ENCODE results near the gene ME3.
"Not testable (repeated sequence)": the region's sequence is repeated elsewhere in the genome, so short reads cannot be mapped to it uniquely, and the experiment has no call there.

The ME3 gene

GRCh38 chr11:86418917-86419316, 253.5 kb downstream of the ME3 start:
- DNase-seq = peak in 1 of 5 donors; percentile 40

GRCh38 chr11:86418513-86418912, 253.9 kb downstream of the ME3 start:
- DNase-seq = no peak

GRCh38 chr11:86418106-86418505, 254.3 kb downstream of the ME3 start:
- DNase-seq = no peak

- DNase-seq = not testable (repeated sequence)
Measured at GRCh38 chr11:86416951-86417350, 255.5 kb downstream of the ME3 start.

GRCh38 chr11:86416494-86416893, 255.9 kb downstream of the ME3 start:
- DNase-seq = no peak

GRCh38 chr11:86415026-86415425, 257.4 kb downstream of the ME3 start:
- no peak for DNase-seq

GRCh38 chr11:86414032-86414431, 258.4 kb downstream of the ME3 start:
- no peak for DNase-seq

GRCh38 chr11:86408845-86409244, 263.6 kb downstream of the ME3 start:
- DNase-seq = no peak

GRCh38 chr11:86403458-86403857, 269.0 kb downstream of the ME3 start:
- DNase-seq = no peak

- no peak for DNase-seq
Measured at GRCh38 chr11:86398106-86398505, 274.3 kb downstream of the ME3 start.

- no peak for DNase-seq
Measured at GRCh38 chr11:86397351-86397750, 275.1 kb downstream of the ME3 start.

GRCh38 chr11:86396396-86396795, 276.0 kb downstream of the ME3 start:
- DNase-seq = no peak

GRCh38 chr11:86395061-86395551, 277.3 kb downstream of the ME3 start:
- no peak for DNase-seq

Data from T-helper 1 cell (primary cell).